Smooth muscle cell of the brain vasculature (primary cell): ENCODE results near the gene DENND1A.

Experiments used
- DNase-seq: peaks from one replicate; pipeline ENCODE4 v3.0.0-alpha.2; 2012; ENCODE audit warnings: low read depth, low spot score

Gene DENND1A

DNA sequence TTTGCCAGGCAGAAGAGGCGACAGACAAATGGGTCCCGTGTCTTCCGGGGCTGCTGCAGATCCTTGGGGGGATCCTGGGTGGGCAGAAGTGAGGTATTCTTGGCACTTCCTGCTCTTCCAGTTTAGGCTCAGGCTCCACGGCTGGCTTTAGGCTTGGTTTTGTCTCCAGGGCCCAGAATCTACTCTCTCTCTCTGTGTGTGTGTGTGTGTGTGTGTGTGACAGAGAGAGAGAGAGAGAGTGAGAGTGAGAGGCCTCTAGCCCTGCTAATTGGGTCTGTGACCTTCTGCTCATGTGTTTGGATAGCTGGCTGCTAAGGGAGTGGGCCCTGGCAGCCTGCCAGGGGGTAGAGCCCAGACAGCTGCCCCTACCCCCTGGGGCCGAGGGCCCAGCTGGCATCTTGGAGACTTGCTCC lies 534.6 kb downstream of the DENND1A start:
- DNase-seq: no peak

DNA sequence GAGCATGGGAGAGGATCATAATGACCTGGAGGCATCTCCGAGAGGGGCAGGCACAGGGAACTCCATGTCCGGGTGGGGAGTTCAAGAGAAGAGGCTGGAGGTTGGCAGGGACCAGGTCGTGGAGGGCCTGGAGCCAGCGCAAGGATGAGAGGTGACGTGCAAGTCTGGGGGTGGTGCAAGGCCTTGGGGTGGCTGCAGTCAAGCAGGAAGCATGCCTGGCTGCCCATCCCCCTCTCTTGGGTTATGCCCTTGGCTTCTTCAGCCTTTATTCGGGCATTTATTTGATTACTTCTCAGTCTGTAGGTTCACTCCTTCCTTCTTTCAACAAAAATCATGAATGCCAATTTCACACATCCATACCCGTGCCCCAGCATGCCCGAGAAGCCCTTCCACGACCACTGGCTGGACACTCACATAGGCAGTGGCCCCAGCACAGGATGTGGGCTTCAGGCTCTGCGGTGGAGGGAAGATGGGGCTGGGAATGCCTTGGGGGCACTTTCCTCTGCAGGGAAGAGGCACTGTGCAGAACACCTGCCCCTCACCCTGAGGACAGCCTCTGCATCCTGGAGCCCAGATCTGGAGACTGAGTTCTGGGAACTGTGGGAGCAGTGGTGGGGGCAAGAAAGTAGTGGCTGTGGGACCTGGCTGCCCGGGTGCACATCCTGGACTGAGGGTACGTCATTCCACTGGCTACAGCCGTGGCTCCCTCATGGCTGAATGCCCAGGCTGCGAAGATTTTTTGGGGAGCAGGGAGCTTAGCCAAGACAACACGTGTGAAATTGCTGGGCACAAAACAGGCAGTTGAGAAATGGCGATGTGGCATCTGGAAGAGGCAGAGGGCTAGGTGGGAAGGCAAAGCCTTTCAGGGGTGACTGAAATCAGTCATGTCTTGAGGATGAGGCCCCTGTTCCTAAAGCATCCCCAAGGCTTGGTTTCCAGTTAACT lies 535.4 kb downstream of the DENND1A start:
- no peak for DNase-seq

DNA sequence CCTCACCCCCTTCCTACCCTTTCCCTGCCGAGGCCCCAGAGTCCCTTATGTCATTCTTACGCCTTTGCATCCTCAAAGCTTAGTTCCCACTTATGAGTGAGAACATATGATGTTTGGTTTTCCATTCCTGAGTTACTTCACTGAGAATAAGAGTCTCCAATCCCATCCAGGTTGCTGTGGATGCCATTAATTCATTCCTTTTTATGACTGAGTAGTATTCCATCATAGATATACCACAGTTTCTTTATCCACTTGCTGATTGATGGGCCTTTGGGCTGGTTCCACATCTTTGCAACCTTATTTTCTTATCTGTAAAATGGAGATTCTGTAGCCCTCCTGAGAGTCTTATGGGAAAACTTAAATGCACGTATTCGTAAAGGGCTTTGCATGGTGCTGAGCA lies 537.1 kb downstream of the DENND1A start:
- DNase-seq: no peak

DNA sequence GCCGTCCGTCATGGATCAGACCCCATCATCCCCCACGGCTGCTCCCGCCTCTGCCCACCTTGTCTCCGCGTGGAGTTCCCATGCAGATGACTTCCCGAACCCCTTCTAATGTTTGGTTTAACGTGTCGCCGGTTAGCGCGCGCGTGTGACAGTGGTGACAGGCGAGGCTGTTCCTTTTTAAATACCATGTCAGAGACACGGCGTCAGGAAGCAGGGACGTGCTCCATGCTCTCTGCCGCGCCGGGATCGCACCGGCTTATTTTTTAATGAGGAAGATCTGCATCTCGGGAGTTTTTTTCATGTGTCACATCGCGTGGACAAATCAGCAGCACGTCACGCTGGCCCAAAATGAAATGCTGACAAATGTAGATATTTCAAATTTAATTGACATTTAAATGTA lies 538.0 kb downstream of the DENND1A start:
- DNase-seq: no peak

DNA sequence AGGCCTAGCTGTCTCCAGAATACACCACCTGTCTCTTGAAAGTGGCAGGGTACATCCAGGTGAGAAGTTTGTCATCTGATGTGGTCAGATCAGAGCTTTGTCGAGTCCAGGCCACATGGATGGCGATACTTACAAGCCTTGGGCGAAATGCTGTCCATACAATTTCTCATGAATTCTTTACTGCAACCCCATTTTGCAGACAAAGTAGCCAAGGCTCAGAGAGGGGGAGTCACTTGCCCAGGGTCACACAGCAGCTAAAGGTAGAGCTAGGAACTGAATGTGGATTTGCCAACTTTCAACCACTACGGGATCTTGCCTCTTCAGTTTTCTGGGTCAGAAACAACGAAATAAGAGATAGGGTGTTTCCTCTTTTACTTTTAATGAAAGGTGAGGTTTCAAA lies 538.7 kb downstream of the DENND1A start:
- DNase-seq: no peak

DNA sequence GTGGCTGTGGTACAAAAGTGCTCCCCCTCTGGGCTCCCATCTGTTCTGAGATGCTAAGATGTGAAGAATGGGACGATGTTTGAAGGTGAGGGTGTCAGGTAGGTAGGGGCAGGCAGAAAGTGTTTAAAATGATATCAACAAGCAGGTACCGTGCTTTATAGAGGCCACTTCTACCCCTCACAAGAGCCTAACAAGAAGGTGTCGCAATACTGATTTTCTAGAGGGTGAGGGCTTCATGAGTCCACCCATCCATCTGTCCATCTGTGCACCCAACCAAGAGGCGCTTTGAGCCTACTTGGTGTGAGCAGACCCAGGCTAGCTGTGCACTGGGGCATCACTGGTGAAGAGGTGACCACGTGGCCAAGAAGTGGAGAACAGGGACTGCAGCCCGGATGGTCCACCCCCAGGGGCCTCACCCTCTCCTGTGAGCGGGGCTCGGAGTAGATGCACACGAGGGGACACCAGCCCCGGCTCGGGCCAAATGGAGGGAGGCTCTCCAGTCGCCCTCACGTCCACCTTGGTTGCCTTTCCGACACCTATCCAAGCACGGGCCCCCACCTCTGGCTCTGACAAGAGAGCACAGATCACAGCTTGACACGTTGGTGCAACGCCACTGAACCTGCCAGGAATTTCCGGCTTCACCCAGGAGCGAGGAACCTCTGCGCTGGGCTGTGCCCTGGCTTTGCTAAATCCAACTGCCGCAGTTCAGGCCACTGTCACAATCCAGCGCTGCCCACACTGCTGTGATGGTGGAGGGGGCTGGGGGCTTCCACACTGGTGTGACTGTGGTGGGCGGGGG lies 539.4 kb downstream of the DENND1A start:
- DNase-seq: no peak

DNA sequence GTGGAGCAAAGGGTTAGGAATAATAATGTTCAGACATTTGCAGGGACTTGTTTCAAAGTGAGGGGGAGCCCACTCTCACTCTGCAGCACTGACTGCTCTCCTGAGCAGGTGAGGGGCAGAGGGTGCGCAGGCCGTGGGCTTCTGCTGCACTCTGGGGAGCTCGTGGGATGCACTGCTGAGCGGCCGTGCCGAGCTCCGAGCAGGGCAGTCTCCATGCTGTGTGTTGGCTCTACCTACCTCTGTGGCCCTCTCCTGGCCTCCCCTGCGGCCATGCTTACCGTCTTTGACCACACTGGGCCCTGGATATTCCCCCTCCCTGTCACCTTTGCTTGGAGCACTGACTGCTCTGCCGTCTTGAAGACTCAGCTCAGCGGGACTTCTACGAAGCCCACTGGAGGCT lies 540.2 kb downstream of the DENND1A start:
- no peak for DNase-seq

DNA sequence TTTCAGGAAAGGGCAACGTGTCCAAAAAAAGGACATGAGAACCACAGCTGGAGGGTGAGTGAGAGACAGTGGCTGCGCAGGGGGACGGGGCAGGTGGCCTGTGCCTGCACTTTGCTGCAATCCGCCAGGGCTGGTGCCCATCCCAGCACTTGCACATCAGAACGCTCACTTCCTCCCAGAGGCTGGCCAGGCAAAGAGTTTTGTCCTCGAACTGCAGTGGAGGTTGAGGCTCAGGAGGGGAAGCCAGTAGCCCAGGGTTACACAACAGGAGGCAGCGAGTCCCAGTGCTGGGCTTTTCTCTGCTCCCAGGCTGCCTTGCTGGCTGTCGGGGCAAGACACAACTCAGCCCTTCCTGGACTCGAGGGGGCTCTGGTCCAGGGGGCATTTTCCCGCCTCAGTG lies 540.9 kb downstream of the DENND1A start:
- no peak for DNase-seq

DNA sequence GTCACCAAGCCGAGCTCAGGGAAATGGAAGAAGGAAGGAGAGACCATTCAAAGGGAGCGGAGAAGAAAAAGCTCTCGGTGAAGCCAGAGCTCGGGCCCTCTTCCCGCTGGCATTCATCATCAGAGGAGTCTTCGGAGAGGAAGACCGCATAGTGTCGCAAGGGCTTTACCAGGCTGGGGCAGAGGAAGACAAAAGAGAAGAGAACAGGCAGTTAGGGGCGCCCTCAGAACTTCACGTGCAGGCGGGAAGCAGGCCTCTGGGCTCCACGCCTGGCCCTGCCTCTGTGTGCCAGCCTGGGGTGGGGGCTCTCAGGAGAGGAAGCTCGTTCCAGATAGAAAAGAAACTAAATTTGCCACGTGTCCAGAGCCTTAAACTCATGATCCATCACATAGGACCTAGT lies 542.2 kb downstream of the DENND1A start:
- no peak for DNase-seq

DNA sequence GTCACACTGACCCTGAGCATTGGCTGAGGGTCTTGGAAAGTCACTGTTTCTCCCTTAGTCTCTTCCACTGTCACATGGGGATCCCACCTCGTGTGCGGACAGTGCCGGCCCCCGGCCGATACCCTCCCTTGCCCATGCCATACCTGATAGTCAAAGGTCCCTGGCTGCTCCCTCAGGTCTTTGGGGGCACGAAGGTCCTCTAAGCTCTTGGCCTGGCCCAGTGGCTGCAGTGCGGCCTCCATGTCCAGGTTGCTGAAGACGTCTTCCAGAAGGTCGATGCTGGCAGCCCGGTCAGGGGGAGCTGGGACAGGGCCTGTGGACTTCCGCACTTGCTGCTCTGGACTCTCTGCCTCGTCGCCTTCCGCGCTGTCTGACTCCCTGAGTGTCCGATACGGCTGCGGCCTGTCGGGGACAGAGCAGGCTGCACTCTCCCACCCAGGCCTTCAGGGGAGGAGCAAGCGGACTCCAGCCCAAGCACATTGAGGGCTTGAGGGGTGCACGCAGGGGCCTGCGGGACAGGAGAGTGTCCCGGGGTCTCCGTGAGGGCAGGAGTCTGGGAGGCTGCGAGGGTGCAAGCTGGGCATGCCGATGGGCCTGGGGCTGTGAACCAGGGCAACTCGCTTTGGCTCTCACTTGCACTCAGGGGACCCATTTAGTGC lies 546.3 kb downstream of the DENND1A start:
- no peak for DNase-seq

DNA sequence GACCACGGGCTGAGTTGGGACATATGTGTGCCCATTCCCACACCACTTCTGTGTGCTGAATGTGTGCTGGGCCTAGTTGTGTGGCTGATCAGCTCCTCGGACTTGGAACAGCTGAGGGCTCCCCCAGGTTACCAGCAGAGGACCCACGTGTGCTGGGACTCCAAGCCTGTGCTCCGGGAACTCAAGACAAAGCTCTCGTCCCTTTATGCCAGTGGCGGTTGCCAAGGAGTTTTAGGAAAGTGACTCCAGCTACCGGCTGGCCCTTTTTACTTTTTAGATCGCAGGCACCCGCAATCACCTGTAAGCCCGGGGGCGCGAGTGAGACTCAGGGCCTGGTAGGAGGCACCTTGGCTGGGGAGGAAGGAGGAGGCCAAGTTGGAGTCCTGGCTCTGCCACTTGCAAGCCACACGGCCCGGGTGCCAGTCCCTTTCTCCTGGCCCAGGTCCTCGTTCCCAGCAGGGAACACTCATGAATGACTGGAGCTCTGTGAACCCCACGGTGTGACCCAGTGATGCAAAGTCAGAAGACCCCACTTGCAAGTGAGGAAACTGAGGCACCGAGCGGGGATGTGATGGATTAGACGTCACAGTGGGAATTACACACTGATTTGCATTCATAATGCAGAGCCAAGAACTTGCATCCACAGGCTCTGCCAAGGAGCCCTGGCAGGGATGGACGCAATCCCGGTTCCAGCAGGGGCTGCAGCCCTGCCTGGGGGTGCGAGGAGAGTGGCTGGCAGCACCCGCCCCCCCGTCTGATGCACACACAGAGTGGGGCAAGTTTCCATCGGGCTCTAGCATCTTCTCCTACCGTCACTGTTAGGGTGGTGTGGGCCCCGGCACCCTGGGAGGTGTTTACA lies 547.0 kb downstream of the DENND1A start:
- DNase-seq: no peak

DNA sequence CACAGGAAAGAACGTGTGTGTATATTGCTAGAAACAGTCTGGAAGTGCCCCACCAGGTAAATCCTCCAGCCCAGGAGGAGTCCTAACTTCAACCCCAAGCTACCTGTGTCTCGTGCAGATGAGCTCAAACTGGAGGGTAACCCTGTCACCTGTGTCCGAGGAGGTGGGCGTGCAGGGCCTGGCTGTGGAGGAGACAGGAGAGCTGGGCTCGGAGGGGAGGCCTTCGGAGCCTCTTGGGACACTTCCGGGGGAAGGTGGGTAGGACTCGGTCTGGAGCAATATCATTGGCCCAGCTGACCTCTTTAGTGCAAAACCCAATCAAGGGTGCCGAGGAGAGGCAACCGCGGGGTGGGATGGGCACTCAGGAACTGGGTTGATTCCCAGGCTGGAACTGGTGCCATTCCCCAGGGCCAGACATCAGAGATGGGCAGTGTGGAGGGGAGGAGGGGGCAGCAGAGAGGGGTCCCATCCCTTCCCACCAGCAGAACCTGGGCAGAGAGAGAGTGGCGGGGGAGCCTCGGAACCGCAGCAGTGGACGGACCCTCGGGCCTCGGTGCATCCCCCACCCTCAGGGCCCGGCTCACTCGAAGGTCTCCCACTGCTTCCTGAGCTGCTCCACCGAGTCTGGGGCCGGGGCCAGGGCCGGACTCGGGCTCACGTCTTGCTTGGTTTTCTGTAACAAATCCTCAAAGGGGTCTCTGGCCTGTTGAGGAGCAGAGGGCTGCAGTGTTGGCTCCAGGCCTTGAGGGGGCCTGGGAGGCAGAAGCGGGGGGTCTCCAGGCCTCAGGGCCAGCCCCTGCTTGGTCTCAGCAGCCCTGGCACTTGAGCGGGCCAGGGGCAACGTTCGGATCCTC lies 548.8 kb downstream of the DENND1A start:
- no peak for DNase-seq

DNA sequence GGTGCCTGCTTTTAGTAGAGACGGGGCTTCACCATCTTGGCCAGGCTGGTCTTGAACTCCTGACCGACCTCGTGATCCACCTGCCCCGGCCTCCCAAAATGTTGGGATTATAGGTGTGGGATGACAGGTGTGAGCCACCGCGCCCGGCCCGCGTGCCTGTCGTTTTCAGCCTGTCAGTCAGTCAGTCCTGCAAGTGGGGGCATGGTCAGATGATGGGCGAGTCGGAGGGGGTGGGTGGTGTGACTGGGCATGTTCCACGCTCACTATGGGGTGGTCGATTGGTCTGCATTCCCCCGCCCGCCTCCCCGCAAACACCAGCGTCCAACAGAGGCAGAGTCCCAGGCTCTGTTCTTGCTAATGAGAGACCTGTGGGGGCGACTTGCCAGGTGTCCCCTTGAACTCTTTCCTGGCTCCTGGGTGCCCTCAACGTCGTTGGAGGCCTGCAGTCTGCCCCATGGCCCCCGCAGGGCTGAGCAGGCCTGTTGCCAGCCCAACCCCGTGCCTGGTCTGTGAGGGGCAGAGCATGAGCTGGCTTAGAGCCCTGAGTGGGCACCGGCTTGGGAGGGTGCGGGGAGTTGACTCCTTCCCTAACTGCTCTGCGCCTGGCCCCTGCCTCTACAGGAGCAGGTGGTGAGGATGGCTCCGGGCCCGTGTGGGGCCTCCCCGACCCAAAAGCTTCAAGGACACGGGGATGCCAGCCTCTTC lies 550.8 kb downstream of the DENND1A start:
- DNase-seq: no peak

DNA sequence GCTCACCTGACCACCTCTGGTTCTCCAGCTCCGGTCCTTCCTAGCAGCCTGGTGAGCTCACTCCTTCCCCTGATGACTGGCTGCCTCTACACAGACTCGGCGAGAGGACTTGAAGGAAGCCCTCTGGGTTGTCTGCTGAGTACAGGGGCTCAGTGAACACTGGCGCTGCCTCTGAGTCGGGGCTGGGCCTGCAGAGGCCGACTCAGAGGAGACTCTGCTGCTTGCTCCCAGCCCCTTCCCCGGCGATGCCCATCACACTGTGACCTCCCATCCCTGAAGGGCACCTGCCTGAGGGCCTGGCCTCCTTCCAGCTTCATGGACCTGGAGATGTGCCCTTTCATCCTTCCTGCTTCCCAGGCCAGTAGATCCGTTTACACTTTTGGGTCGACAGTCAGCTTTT lies 551.9 kb downstream of the DENND1A start:
- DNase-seq: no peak

DNA sequence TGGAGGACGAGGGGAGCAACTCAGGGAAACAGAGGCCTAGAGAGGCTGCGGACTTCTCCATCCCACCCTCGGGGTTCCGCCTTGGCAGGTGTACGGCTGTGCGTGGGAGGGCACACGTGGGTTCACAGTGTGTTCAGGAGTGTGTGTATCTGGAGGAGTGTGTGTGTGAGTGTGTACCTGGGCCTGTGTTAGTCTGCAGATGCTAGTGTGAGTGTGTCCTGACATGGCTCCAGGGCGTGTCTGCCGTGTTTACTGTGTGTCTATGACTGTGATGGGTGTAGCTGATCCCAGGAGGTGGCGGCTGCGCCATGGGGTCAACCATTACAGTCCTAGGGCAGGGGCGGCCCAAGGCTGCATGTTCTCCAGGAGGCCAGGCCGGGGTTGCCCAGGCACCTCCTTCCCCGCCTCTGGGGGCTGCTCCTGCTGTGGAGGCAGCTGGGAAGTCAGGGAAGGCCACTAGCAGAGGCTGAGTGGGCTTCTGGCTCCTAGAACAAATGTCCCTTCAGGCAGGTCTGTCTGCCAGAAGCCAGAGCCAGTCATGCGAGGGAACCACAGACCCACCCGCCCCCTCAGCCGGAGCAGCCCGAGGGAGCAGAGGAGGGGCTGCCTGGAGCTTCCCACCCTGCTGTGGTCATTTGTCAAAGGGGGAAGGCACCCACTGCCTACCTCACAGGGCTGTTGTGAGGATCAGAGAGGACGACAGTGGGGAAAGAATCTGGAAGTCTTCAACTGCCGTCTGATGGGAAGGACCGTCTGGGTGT lies 552.5 kb downstream of the DENND1A start:
- DNase-seq: no peak

DNA sequence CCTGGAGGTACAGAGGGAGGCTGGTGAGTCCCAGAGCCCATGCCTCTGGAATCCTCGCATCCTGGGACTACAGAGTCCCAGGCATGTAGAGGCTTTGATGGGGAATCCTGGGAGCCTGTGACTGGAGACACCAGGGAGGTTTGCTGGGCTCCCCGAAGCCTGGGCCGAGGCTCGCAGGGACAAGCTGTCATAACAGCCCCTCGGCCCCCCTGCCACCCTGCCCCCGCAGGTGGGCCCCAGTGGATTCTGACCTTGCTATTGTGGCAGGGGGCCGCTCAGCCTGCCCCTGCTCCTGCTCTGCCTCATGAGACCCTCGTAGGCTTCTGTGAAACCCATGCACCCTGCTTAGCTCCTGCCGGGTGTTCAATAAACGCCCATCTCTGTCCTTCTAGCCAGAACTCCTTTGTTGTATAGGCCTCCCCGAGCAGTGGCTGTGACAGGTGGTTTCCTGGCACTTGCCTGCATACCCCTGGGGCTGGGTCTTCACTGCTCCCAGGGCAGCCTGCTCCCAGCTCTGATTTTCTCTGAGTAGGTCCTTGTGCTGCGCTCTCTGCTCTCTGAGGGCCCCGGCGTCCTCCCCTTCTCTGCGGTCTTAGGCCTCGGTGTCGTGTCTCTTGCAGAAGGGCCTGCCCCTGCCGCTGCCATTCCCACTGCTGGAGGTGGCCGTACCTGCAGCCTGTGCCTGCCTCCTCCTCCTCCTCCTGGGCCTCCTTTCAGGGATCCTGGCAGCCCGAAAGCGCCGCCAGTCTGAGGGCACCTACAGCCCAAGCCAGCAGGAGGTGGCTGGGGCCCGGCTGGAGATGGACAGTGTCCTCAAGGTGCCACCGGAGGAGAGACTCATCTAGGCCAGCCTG lies 553.5 kb downstream of the DENND1A start:
- DNase-seq: no peak

DNA sequence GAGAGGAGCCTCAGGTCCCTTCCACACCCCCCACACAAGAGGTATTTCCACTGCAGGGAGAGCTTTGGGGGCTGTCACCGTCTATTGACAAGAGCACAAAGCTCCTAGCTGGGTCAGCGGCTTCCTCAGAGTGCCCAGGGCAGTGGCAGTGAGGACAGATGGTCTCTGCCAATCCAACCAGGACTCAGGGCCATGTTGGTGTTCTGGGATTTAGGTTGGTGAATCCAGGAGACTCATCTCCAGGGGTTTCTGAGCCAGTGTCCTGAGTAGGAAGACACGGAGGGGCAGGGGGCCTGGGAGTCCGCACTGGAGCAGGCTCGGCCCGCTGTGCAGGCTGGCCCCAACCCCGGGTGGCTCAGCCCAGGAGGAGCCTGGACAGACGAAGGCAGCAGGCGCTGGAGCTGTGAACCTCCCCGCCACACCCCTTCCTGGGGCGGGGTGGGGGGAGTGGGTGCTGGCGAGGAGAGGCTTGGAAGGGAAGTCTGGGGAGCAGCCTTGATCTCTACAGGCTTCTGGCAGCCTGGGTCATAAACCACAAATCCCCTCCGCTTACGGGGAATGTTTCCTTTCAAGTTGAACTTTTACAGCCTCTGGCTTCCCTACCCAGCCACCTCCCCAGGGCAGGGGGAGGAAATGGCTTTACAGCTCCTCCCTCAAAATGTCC lies 554.3 kb downstream of the DENND1A start:
- DNase-seq: no peak

DNA sequence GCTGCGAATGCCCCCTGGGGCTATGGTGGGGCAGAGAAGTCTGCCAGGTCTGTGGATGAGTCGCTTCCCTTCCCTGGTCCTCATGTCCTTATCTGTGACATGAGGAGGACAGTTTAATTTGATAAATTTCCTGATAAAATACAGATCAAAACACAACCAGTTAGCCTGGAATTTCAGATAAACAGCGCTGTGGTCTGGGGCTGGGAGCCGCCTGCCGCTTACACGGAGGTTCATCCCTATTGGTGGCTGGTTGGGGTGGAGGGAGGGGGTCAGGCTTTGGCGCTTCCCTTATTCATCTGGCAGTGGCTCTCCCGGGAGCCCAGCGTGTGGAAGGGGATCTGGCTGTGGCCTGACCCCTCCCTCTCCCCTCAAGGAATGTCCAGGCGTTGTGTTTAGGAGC lies 556.0 kb downstream of the DENND1A start:
- DNase-seq: no peak
